Hematopoietic multipotent progenitor cell treated with erythropoietin and hydrocortisone succinate and interleukin-3 and kit ligand, for 6 days (in vitro differentiated cells): ENCODE data around the gene CHST8.
"Not testable (repeated sequence)": the region's sequence is repeated elsewhere in the genome, so short reads cannot be mapped to it uniquely, and the experiment has no call there.

Source experiments
- DNase-seq: peaks from one replicate; pipeline ENCODE4 v3.0.0-alpha.2; 2015

Gene CHST8

GRCh38 chr19:33621811-33622504, at the start of gene CHST8:
Gene CHST8, plus strand, starts transcription at chr19:33621953. Its CDS starts 67,309 bp downstream, at chr19:33689262.
- peak; percentile 20 for DNase-seq

- no peak for DNase-seq
Measured at GRCh38 chr19:33572929-33573328, 48.8 kb upstream of the CHST8 start.

DNA sequence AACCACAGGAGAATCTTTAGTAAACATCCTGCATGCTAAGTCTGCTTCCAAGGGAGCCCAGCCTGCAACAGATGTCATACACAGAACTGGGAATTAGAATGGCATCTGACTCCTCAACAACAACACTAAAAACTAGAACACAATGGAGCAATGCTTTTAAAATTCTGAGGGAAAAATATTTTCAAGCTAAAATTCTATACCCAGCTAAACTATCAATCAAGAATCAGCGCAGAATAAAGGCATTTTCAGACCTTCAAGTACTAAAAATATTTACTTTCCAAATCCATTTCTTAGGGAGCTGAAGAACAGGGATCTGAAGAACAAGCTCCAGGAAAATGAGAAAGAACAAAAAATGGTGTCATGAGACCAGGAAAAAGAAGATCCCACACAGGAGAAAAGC, 46.9 kb upstream of the CHST8 start:
- DNase-seq = no peak

DNA sequence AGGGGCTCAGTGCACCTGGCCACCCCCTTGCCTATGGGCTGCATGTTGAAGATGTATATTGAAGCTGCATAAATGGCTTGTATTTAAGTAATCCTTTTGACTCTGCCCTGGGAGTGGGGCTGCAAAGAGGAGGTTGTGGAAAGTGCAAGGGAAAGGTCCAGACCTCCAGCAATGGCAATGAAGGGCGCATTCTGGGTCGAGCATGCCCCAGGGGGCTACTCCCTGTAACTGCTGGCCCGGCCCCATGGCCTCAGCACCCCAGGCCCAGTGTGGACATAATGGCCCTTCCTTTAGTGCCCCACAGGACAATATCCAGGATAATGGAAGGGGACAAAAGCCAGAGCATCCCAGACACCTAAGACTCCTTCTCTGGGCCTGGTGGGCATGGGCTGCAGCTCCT, 43.1 kb upstream of the CHST8 start:
- no peak for DNase-seq

DNA sequence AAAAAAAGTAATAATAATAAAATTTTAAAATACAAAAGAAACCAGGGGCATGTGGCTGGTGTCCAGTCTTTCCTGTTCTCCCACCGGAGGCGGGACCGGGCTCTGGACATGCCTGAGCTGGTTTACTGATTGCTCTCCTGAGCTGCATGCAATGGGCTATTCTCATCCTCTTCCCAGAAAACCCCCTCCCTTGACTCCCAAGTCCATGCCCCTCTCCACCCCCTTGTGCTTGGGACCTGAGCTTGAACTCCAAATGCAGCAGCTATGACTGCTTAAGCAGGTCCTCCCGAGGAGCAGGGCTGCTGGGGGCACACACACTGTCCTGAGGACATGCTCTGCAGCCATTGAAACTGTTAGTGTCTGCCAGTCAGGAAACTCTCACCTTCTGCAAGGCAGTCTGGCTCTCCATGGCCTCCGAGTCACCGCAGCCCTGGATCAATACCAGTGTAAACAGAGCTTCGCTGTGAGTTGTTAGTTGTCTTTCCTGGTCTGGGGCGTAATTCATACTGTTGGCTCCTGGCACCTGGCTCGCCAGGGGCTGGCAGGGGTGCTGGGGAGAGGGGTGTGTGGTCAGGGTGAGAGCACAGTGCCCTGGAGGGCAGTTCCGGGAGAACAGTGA, 41.6 kb upstream of the CHST8 start:
- DNase-seq = no peak

DNA sequence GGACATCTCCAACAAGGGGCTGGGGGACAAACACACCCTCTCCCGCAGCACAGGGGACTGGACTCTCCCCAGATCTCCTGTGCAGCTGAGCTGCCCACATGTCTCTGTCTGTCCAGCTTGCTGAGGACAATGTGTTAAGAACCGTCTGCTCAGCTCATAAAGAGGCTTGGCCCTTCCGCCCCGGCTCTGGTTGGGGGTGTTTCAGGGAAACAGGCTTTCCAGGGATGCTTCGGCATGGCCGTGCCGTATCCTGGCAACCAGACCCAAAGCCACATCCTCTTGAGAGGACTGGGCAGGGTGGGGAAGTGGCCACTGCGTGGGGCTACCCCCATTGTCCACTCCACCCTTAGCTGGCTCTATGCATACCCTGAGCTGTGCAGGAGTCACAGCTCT, 41.1 kb upstream of the CHST8 start:
- DNase-seq = no peak

- no peak for DNase-seq
Measured at GRCh38 chr19:33582914-33583313, 38.8 kb upstream of the CHST8 start.

DNA sequence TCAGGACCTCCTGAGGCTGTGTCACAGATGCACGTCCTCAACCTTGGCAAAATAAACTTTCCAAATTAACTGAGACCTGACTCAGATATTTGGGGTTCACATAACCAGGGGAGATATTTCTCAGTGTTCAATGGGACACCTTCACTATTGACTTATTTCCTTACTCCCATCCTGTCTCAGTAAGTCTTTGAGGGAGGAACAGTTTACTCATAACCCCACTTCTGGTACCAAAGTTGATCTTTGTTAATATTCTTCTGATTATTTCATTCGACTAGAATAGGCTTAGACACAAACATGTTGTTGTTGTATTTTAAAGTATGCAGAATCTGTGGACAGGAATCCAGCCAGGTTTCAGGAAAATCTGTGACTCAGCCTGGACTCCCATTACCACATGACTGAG, 34.6 kb upstream of the CHST8 start:
- no peak for DNase-seq

GRCh38 chr19:33590224-33590623, 31.5 kb upstream of the CHST8 start:
- no peak for DNase-seq

DNA sequence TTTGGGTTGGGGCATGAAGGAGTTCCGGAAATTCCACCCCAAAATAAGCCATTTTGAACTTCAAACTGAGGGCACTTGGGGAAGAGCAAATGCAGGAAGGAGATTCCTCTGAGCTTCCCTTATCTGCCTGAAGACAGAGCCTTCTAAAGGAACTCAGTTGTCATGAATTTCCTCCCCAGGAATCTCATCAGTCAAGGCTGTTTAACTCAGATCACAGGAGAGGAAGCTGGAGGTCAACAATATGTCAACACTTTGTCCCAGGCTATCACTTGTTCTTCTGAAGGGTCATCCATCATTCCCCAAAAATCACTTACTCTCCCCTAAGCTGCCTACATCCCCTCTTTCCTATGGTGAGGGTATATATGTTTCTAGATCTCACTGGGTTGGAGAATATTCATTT, 26.0 kb upstream of the CHST8 start:
- DNase-seq = no peak

- DNase-seq = no peak
Measured at GRCh38 chr19:33601583-33601982, 20.2 kb upstream of the CHST8 start.

DNA sequence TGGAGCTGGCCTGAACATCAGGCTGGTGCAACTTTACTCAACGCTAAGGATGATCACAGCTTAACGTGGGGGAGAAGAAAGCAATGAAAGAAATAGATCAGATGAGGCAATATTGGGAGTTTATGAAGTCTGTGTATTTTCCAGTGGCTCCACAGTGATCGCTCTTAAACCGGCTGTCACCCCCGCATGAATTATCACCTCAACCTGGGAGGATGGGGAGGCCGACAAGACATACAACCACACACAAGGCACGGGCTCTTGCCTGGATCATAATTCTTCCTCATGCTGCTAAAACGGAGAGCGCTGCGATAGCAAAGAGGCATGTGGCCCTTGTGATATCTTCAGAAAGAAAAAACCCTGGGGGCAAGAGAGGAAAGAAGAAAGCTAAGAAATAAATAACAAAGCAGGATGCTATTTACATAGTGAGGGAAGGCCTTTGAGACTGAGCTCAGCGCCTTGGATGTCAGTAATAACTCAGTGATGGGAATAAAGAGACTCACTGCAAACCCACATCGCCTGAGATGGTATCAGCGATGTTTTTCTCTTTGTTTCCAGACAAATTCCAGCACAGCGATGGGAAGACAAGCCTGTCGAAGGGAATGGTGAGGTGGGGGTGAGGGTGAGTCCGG, 19.1 kb upstream of the CHST8 start:
- DNase-seq = no peak

DNA sequence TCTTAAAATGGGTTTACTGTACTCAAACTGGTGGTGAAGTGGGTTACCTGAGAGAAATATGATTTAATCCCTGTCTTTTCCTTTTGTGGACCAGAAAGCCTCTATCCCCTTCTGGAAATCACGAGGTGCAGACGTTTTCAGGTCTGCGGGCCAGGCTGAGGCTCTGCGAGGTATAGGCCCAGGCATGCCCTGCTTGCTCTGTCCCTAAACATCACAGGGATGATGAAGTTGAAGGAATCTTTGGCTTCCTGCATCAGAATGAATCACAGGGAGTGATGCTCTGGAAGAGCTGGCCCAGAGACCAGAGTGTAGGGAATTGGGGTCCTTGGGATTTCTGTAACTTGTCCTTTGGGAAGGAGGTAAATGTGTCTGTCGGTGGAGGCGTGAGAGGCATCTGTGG, 18.4 kb upstream of the CHST8 start:
- no peak for DNase-seq

- no peak for DNase-seq
Measured at GRCh38 chr19:33604651-33605050, 17.1 kb upstream of the CHST8 start.

- DNase-seq = not testable (repeated sequence)
Measured at GRCh38 chr19:33605803-33606295, 15.9 kb upstream of the CHST8 start.

GRCh38 chr19:33606556-33606955, 15.2 kb upstream of the CHST8 start:
- no peak for DNase-seq

- DNase-seq = no peak
Measured at GRCh38 chr19:33609353-33609752, 12.4 kb upstream of the CHST8 start.

DNA sequence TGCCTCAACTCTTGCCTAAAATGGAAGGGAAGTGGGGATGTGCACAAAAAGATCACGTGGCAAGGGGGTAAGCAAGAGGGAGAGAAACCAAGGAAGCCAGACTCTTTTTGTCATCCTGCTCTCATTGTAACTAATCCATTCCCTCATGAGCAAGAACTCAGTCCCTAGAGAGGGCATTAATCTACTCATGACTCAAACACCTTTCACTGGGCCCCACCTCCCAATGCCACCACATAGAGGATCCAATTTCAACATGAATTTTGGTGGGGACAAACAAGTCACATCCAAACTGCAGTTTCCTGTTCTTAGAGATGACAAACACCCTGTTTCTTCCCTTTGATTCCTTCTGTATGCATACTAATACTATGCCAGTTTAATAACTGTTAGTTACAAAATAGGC, 11.2 kb upstream of the CHST8 start:
- no peak for DNase-seq

GRCh38 chr19:33612928-33613619, 8.7 kb upstream of the CHST8 start:
- no peak for DNase-seq

DNA sequence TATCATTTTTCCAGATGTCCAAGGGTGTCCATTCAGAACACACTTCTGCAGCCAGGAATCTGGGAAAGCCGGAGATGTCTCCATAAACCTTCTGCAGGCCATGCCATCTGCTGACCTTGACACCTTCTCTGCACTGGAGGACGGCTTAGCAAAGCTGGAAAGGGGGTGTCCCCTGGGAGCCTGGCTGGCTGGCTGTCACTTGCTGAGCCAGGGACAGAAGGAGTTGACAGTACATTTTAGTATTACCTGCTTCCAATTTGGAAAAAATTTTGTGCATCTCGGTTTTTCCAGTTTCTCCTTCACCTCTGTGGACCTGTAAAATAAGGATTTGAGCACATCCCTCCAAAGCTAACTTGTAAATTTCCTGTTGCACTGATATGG, 8.1 kb upstream of the CHST8 start:
- no peak for DNase-seq

DNA sequence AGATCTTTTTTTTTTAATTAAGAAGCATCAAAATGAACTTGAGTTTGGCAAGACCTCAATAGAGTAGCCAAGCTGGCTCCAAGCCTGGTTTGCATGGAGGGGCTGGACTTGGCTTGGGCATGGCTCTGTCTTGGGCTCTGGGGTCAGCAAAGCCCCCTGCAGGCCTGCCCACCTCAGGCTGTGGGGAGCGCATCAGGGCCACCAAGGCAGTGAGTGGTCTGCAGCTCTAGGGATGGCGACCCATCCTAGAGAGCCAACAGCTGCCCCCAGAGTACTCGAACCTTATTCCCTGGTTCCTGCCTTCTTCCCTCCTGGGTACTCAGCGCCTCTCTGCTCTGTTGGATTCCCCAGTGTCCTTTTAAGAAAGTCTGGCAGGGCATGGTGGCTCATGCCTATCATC, 5.4 kb upstream of the CHST8 start:
- no peak for DNase-seq

GRCh38 chr19:33616857-33617256, 4.9 kb upstream of the CHST8 start:
- DNase-seq = no peak

GRCh38 chr19:33618363-33618762, 3.4 kb upstream of the CHST8 start:
- not testable (repeated sequence) for DNase-seq

- DNase-seq = no peak
Measured at GRCh38 chr19:33618884-33619283, 2.9 kb upstream of the CHST8 start.
